Endodermal cell (in vitro differentiated cells): ENCODE results near the gene PDXP. TPM values are rescaled to one million over a fixed set of nuclear protein-coding genes. Genes with fewer than 3 reads are reported as not detected.

Experiments used
- DNase-seq: peaks from one replicate; pipeline ENCODE4 v3.0.0-alpha.2; 2017
- H3K27ac ChIP-seq: 2 replicates; pipeline ENCODE4 v1.5.1; 2013; ENCODE audit warnings: mild to moderate bottlenecking, low read depth, low read length, moderate library complexity
- H3K27me3 ChIP-seq: 2 replicates; pipeline ENCODE4 v1.6.1; 2013; ENCODE audit warnings: mild to moderate bottlenecking, low read length, moderate library complexity; ENCODE audit not compliant: insufficient read depth, control insufficient read depth, poor library complexity, severe bottlenecking
- H3K36me3 ChIP-seq: 2 replicates; pipeline ENCODE4 v1.7.0; 2013; ENCODE audit warnings: mild to moderate bottlenecking, low read length, moderate library complexity; ENCODE audit not compliant: control insufficient read depth, insufficient read depth
- H3K4me1 ChIP-seq: one replicate; pipeline ENCODE4 v1.7.0; 2013; ENCODE audit warnings: low read length; ENCODE audit not compliant: control insufficient read depth, insufficient read depth
- H3K4me3 ChIP-seq: 2 replicates; pipeline ENCODE4 v1.5.1; 2013; ENCODE audit warnings: mild to moderate bottlenecking, low read length, moderate library complexity
- H3K9ac ChIP-seq: 2 replicates; pipeline ENCODE4 v1.6.1; 2013; ENCODE audit warnings: mild to moderate bottlenecking, low read length, moderate library complexity; ENCODE audit not compliant: poor library complexity, severe bottlenecking; ENCODE audit errors: extremely low read depth
- H3K9me3 ChIP-seq: 2 replicates; pipeline ENCODE4 v1.6.1; 2013; ENCODE audit warnings: mild to moderate bottlenecking, low read length, moderate library complexity; ENCODE audit not compliant: control insufficient read depth
- H3K27ac Mint-ChIP-seq: 2 replicates; pipeline ENCODE4 v1.8.0; 2020; ENCODE audit warnings: mixed read lengths
- H3K27me3 Mint-ChIP-seq: 2 replicates; pipeline ENCODE4 v1.8.0; 2021; ENCODE audit warnings: mild to moderate bottlenecking, mixed read lengths; ENCODE audit not compliant: insufficient read depth
- H3K36me3 Mint-ChIP-seq: 2 replicates; pipeline ENCODE4 v1.8.0; 2020; ENCODE audit warnings: low read depth, mixed read lengths
- H3K4me1 Mint-ChIP-seq: 2 replicates; pipeline ENCODE4 v1.8.0; 2020; ENCODE audit warnings: mixed read lengths
- H3K4me3 Mint-ChIP-seq: 2 replicates; pipeline ENCODE4 v1.8.0; 2020; ENCODE audit warnings: mild to moderate bottlenecking, moderate library complexity, mixed read lengths
- H3K9me3 Mint-ChIP-seq: 2 replicates; pipeline ENCODE4 v1.8.0; 2020; ENCODE audit warnings: mild to moderate bottlenecking, mixed read lengths
- CTCF ChIP-seq: fragments of 200-600 bp; sonication (generic); conservative IDR thresholded peaks from 2 replicates; pipeline ENCODE4 v1.5.0; 2021; ENCODE audit warnings: antibody characterized with exemption, mild to moderate bottlenecking
- WGBS, 2 experiments: methylation state at CpG; one replicate each; pipeline versions ENCODE4 v1.1.5 to v1.1.7; 2013; ENCODE audit warnings: missing lambda C conversion rate in 2 of 2, mixed read lengths in 1 of 2; ENCODE audit not compliant: insufficient coverage in 1 of 2, insufficient read length in 1 of 2; 5-methylcytosine and 5-hydroxymethylcytosine counted together
- total RNA-seq, 2 donors: library from RNA; stranded (reverse); fragmentation: NEBNext Ultra II Directional in 1 of 2; extraction: Animal tissue kit (Norgen Biotek cat#: 25700) in 1 of 2; gene quantifications; 2 replicates in 1 of 2; 3 replicates in 1 of 2; pipeline ENCODE4 v1.2.1, GENCODE V29; 2021

Gene PDXP
- total RNA-seq, 2 donors from 2014 or later, result 23.5 to 29.3 TPM

- H3K4me3 Mint-ChIP-seq, result no peak overlapping the region
- no peak for DNase-seq
- H3K27ac Mint-ChIP-seq, result no peak overlapping the region
- 90 to 100% methylated on average over 1 of the region's 1 CpG for WGBS, 2 experiments
- Histone ChIP-seq H3K4me3 (no peak overlapping the region), H3K4me1 (no peaks in the 10 kb centered on the region), H3K27ac (no peak overlapping the region), H3K9me3 (no peaks in the 10 kb centered on the region), H3K27me3 (no peaks in the 10 kb centered on the region), H3K36me3 (peaks cover 44% of the 10 kb centered on the region), H3K9ac (no peak overlapping the region)
- no peaks in the 10 kb centered on the region for H3K4me1 Mint-ChIP-seq
- H3K27me3 Mint-ChIP-seq, result no peaks in the 10 kb centered on the region
- H3K36me3 Mint-ChIP-seq, result peaks cover 45% of the 10 kb centered on the region
- TF ChIP-seq CTCF, result no peak
- no peaks in the 10 kb centered on the region for H3K9me3 Mint-ChIP-seq
Measured at GRCh38 chr22:37617431-37617830, 41.1 kb upstream of the PDXP start.

- H3K36me3 Mint-ChIP-seq, result peaks cover 42% of the 10 kb centered on the region
- no peaks in the 10 kb centered on the region for H3K27me3 ChIP-seq
- no peaks in the 10 kb centered on the region for H3K9me3 Mint-ChIP-seq
- no peaks in the 10 kb centered on the region for H3K4me1 Mint-ChIP-seq
- WGBS, 2 experiments, result 96 to 98% methylated on average over 8 to 14 of the region's 14 CpGs
- no peak overlapping the region for H3K4me3 Mint-ChIP-seq
- no peaks in the 10 kb centered on the region for H3K27me3 Mint-ChIP-seq
- no peak overlapping the region for H3K4me3 ChIP-seq
- no peak overlapping the region for H3K27ac ChIP-seq
- TF ChIP-seq CTCF, result no peak
- no peak overlapping the region for H3K9ac ChIP-seq
- peaks cover 46% of the 10 kb centered on the region for H3K36me3 ChIP-seq
- no peak for DNase-seq
- no peaks in the 10 kb centered on the region for H3K9me3 ChIP-seq
- H3K27ac Mint-ChIP-seq, result no peak overlapping the region
- H3K4me1 ChIP-seq, result no peaks in the 10 kb centered on the region
Measured at GRCh38 chr22:37618072-37618656, 40.4 kb upstream of the PDXP start.

- Mint-ChIP-seq H3K4me3 (no peak overlapping the region), H3K36me3 (peaks cover 43% of the 10 kb centered on the region), H3K27me3 (no peaks in the 10 kb centered on the region), H3K27ac (no peak overlapping the region), H3K9me3 (no peaks in the 10 kb centered on the region), H3K4me1 (peaks cover 1% of the 10 kb centered on the region)
- peaks cover 48% of the 10 kb centered on the region for H3K36me3 ChIP-seq
- H3K27ac ChIP-seq, result no peak overlapping the region
- no peaks in the 10 kb centered on the region for H3K9me3 ChIP-seq
- TF ChIP-seq CTCF, result no peak
- DNase-seq, result no peak
- no peaks in the 10 kb centered on the region for H3K27me3 ChIP-seq
- H3K4me1 ChIP-seq, result no peaks in the 10 kb centered on the region
- no peak overlapping the region for H3K9ac ChIP-seq
- no peak overlapping the region for H3K4me3 ChIP-seq
- WGBS, 2 experiments, result 83 to 98% methylated on average over 2 to 6 of the region's 6 CpGs
Measured at GRCh38 chr22:37618674-37619073, 39.8 kb upstream of the PDXP start.
